GM19043 (cell line): ENCODE measurements around the gene NUAK1.

Source experiments
- ATAC-seq: cut with Tn5 transposase; IDR thresholded peaks from one replicate; pipeline ENCODE4 v1.9.1; 2021; ENCODE audit warnings: low read depth; ENCODE audit not compliant: unreplicated experiment

The NUAK1 gene

GRCh38 chr12:106066726-106067325 lies 71.9 kb downstream of the NUAK1 start:
- ATAC-seq = no peak

DNA sequence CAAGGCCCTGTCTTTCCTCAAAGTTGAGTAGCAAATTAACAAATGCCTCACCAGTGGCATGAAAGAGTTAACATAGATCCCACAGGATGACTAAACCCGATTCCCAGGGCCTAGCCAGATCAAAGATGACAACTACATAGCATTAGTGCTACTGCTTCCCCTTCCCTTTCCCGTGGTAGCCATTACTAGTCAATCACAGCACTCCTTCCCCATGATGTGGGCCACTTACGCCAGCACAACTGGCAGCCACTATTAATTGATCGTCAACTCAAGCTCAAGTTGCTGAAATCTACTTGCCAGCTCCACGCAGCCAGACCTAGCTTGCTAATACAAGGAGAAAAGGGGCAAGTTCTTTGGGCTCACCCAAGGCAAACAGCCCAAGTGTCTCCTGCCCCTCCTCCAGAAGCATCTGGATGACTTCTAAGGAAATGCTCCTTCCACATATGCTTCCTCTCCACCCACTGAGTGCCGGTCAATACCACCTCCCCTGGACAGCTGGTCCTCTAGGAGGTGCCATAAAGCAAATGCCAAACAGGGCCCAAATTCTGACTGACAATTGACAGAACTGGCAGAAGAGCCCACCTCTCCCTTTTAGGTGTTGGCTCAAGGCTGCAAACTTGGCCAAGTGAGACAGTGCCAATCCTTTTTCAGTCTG lies 72.6 kb downstream of the NUAK1 start:
- ATAC-seq = no peak

DNA sequence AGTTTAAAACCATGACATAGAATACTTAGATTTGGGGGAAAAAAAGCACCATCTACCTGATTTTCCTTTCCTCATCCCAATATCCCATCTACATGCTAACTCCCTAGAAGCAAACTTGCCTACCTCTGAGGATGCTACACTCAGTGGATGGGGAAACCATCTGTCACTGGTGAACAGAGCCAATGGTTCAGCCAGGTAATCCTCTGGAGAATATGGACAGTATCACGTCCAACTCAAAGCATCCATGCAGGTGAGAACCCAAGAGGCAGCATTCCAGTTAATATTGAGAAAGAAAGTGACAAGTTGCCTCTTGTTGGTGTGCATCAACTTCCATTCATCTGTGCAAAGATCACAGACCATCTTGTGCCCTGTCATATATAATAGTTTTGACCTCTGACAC lies 73.2 kb downstream of the NUAK1 start:
- ATAC-seq = no peak

GRCh38 chr12:106064721-106065021 lies 74.1 kb downstream of the NUAK1 start:
- ATAC-seq = no peak

GRCh38 chr12:106063826-106064720 lies 74.7 kb downstream of the NUAK1 start:
- no peak for ATAC-seq

GRCh38 chr12:106062693-106063092 lies 76.1 kb downstream of the NUAK1 start:
- ATAC-seq = no peak

GRCh38 chr12:106058256-106059182 lies 80.2 kb downstream of the NUAK1 start:
- no peak for ATAC-seq

DNA sequence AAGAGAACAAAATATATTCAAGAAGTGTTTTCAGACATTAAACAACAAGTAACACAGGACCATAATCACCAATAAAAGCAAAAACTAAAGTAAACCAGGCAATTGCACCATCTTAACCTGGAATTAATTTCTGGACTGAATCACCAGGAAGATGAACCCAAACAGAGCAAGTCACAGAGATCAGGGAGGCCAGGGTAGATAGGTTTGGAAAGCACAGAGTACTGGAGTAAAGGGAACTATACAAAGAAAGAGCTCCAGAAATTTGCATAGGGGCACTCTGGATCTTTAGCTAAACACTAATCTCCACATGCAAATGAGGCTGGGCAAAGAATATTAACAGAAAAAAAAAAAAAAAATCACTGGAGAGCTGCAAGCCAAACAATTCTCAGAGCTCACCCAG lies 84.7 kb downstream of the NUAK1 start:
- ATAC-seq = no peak

- ATAC-seq = no peak
Observed at GRCh38 chr12:106051853-106052531, 86.8 kb downstream of the NUAK1 start.

DNA sequence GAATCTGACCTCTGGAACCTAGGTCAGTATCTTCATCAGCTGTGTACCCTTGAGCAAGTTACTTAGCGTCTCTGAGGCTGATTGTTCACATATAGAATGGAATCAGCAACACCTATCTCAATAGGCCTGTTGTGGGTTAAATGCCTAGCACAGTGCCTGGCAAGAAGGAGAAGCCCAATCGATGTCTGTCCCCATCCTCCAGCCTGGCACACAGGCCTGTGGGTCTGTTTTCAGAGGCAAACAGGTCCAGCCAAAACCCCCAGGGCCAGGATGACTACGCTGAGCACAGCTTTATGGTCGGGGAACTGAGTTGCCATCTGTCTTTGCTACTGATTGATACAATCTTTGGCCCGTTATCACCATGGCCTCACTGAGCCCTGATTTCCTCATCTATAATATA lies 89.2 kb downstream of the NUAK1 start:
- ATAC-seq = no peak

GRCh38 chr12:106049105-106049504 lies 89.6 kb downstream of the NUAK1 start:
- ATAC-seq = no peak

DNA sequence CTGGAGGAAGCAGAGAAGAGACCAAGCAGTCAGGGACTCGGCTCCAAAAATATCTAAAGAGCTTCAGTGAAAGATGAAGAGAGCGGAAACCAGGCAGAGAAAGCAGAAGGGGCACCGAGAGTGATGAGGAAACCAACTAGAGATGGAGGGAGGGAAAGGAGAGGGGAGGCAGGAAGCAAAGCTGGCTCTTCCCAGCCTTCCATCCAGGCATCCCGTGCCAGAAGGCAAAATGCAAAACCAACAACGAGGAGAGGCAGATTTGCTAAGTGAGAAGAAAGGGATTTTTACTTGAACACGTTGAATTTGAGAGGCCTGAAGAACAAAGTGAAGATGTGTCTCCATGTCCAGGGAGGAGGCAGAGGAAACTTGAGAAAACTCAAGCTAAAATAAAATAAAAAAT lies 90.1 kb downstream of the NUAK1 start:
- ATAC-seq = no peak

- ATAC-seq = no peak
Observed at GRCh38 chr12:106048016-106048415, 90.7 kb downstream of the NUAK1 start.

DNA sequence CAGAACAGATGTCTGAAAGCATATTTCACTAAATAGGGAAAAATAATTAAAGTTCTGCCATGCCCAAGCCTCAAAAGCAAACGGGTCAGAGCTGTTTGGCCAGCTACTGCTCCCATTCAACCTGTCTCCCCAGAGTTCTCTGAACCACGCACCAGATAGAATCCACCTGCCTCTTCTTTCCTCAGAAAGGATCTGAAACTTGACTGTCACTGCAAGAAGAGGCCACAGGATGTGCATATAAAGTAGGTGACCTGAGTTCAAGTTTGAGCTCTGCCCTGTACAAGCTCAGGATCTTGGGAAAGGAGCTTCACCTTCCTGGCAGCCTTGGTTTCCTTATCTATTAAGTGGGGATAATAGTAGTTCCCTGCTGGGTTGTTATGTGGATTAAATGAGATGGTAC lies 91.8 kb downstream of the NUAK1 start:
- no peak for ATAC-seq

GRCh38 chr12:106046301-106046846 lies 92.4 kb downstream of the NUAK1 start:
- no peak for ATAC-seq

DNA sequence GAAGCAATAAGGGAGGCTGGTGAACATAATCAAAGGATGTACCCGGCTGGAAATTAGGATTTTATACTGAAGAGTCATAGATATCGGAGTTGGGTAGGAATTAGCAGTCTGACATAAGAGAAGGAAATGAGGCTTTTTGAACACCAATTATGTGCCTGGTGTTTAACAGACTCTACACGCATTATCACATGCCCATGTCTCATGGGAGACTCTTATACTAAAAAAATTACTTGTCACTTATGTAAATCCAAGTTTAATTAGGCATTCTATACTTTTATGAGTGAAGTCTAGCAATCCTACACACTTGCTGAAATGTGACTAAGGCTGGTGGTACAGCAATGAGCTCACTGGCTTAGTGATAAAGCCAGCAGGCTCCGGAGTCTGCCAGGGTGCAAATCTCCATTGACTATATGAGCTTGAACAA lies 93.5 kb downstream of the NUAK1 start:
- ATAC-seq = no peak

DNA sequence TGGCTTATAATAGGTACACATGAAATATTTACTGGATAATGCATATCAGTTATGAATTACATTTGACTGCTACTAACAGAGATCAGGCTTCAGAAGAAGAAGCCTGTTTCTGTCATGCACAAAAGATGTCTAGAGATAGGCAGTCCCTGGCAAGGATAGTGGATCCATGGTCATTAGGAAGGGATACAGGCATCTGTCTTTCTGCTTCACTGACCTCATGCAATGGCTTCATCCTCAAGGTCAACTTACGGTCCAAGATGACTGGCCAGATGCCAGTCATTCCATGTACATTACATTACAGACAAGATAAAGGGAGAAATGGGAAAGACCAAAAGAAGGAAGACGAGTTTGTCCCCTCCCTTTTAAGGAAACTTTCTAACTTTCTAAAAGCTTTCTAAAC lies 94.0 kb downstream of the NUAK1 start:
- ATAC-seq = no peak

GRCh38 chr12:106042037-106042436 lies 96.7 kb downstream of the NUAK1 start:
- no peak for ATAC-seq

- no peak for ATAC-seq
Observed at GRCh38 chr12:106040521-106040920, 98.2 kb downstream of the NUAK1 start.
